HCT116 (cell line): ENCODE results near the gene USP28. TPM values are rescaled to one million over a fixed set of nuclear protein-coding genes. Genes with fewer than 3 reads are reported as not detected.

Source experiments
- ATAC-seq: fragments of 200-7000 bp; cut with Tn5 transposase; 2 replicates; pipeline ENCODE4 v1.9.1; 2020; ENCODE audit warnings: mild to moderate bottlenecking, moderate library complexity
- BruUV-seq: library from RNA; stranded (reverse); fragments of 400-500 nt; replicated peaks from 2 replicates; lab custom pipeline; 2021; lab: Mats Ljungman, UMichigan
- CTCF ChIA-PET: fragments of 300-600 bp; sonication (Branson Sonifier 250); formaldehyde crosslinking; loops from one replicate; lab custom pipeline; 2021; ENCODE audit warnings: antibody characterized with exemption; lab: Charles Lee
- POLR2A ChIA-PET: fragments of 300-600, 350-600 bp; sonication (Branson Sonifier 250); formaldehyde crosslinking; loops from one replicate; lab custom pipeline; 2021; ENCODE audit warnings: antibody characterized with exemption; lab: Charles Lee
- RAD21 ChIA-PET, 2 experiments: fragments of 300-600 bp; sonication (Branson Sonifier 250); formaldehyde crosslinking; loops; one replicate each; lab custom pipeline; 2023; ENCODE audit warnings: low total read pairs in 2 of 2; ENCODE audit not compliant: uncharacterized antibody in 2 of 2, unreplicated experiment in 2 of 2, low non-redundant PET in 1 of 2; lab: Charles Lee
- DNase-seq: peaks from one replicate; pipeline ENCODE4 v3.0.0-alpha.2; 2010; ENCODE audit warnings: low read depth, low spot score
- H2AFZ ChIP-seq: fragments of 200-600 bp; shearing (Covaris generic), sonication (generic); 2 replicates; pipeline ENCODE4 v1.6.1; 2017; ENCODE audit warnings: low read depth, mixed run types, mixed read lengths, antibody characterized with exemption, low read length; ENCODE audit not compliant: poor library complexity, severe bottlenecking
- H3K27ac ChIP-seq: 2 replicates; pipeline ENCODE4 v1.5.1; 2012; ENCODE audit warnings: low read depth, low read length
- H3K27me3 ChIP-seq: fragments of 200-600 bp; sonication (generic); 2 replicates; pipeline ENCODE4 v1.6.1; 2016; ENCODE audit warnings: mixed run types, low read length, mixed read lengths; ENCODE audit not compliant: insufficient read depth
- H3K36me3 ChIP-seq, 2 experiments: fragments of 200-500 bp in 1 of 2; fragments of 200-600 bp in 1 of 2; sonication (Bioruptor generic) in 1 of 2; sonication (generic) in 1 of 2; 2 replicates each; pipeline versions ENCODE4 v1.5.1 to v1.6.1; 2014 to 2016; ENCODE audit warnings: low read length in 2 of 2, inconsistent platforms in 1 of 2, mixed read lengths in 1 of 2, mixed run types in 1 of 2; ENCODE audit not compliant: insufficient read depth in 2 of 2, control insufficient read depth in 1 of 2
- H3K4me1 ChIP-seq, 2 experiments: fragments of 200-600 bp in 1 of 2; sonication (generic) in 1 of 2; 2 replicates each; pipeline versions ENCODE4 v1.5.1 to v1.6.1; 2012 to 2017; ENCODE audit warnings: low read length in 2 of 2, inconsistent platforms in 1 of 2, mild to moderate bottlenecking in 1 of 2, mixed read lengths in 1 of 2, mixed run types in 1 of 2, moderate library complexity in 1 of 2; ENCODE audit not compliant: insufficient read depth in 2 of 2, control insufficient read depth in 1 of 2
- H3K4me2 ChIP-seq: fragments of 200-600 bp; sonication (generic); 2 replicates; pipeline ENCODE4 v1.6.1; 2017; ENCODE audit warnings: mixed run types, low read length, mixed read lengths
- H3K4me3 ChIP-seq, 2 experiments: fragments of 200-600 bp in 1 of 2; sonication (generic) in 1 of 2; replicated peaks in 1 of 2; 2 replicates each; pipeline ENCODE4 v1.5.1; 2011 to 2016; ENCODE audit warnings: low read length in 2 of 2, control low read depth in 1 of 2, low read depth in 1 of 2, mild to moderate bottlenecking in 1 of 2, mixed read lengths in 1 of 2, mixed run types in 1 of 2
- H3K79me2 ChIP-seq: fragments of 200-600 bp; sonication (generic); 2 replicates; pipeline ENCODE4 v1.6.1; 2017; ENCODE audit warnings: mild to moderate bottlenecking, mixed run types, low read length, moderate library complexity, mixed read lengths; ENCODE audit not compliant: insufficient read depth
- H3K9ac ChIP-seq: fragments of 200-600 bp; sonication (generic); 2 replicates; pipeline ENCODE4 v1.6.1; 2016; ENCODE audit warnings: low read length, mixed read lengths
- H3K9me2 ChIP-seq: fragments of 200-600 bp; sonication (generic), shearing (Covaris generic); 2 replicates; pipeline ENCODE4 v1.6.1; 2017; ENCODE audit warnings: mixed run types, mild to moderate bottlenecking, moderate library complexity; ENCODE audit not compliant: insufficient read depth
- H3K9me3 ChIP-seq, 2 experiments: fragments of 200-500 bp in 1 of 2; fragments of 200-600 bp in 1 of 2; sonication (Bioruptor generic) in 1 of 2; sonication (generic) in 1 of 2; 2 replicates each; pipeline ENCODE4 v1.6.1; 2014 to 2017; ENCODE audit warnings: low read length in 2 of 2, mixed read lengths in 2 of 2, inconsistent platforms in 1 of 2, low read depth in 1 of 2, mild to moderate bottlenecking in 1 of 2, mixed run types in 1 of 2, moderate library complexity in 1 of 2; ENCODE audit not compliant: control insufficient read depth in 1 of 2, insufficient read depth in 1 of 2
- H4K20me1 ChIP-seq: fragments of 200-600 bp; sonication (generic), shearing (Covaris generic); 2 replicates; pipeline ENCODE4 v1.6.1; 2017; ENCODE audit warnings: mixed run types, mild to moderate bottlenecking, moderate library complexity; ENCODE audit not compliant: insufficient read depth
- CBX3 ChIP-seq: IDR thresholded peaks from 2 replicates; pipeline ENCODE4 v1.6.1; 2012; ENCODE audit warnings: low read depth
- CTCF ChIP-seq, 3 experiments: fragments of 200-600 bp in 1 of 3; sonication (generic) in 1 of 3; IDR thresholded peaks in 2 of 3; conservative IDR thresholded peaks in 1 of 3; 2 replicates each; pipeline ENCODE4 v1.5.1; 2012 to 2017; ENCODE audit warnings: low read depth in 2 of 3, low read length in 2 of 3, antibody characterized with exemption in 1 of 3, borderline replicate concordance in 1 of 3, control low read depth in 1 of 3, mild to moderate bottlenecking in 1 of 3, mixed read lengths in 1 of 3, mixed run types in 1 of 3, moderate library complexity in 1 of 3; ENCODE audit not compliant: insufficient read depth in 1 of 3
- ELF1 ChIP-seq: IDR thresholded peaks from 2 replicates; pipeline ENCODE4 v1.6.1; 2012; ENCODE audit warnings: low read depth, borderline replicate concordance
- EZH2 ChIP-seq: fragments of 200-600 bp; sonication (generic); IDR thresholded peaks from 2 replicates; pipeline ENCODE4 v1.6.1; 2017; ENCODE audit warnings: antibody characterized with exemption, mixed run types
- EZH2phosphoT487 ChIP-seq: fragments of 200-600 bp; IDR thresholded peaks from 2 replicates; pipeline ENCODE4 v1.6.1; 2018; ENCODE audit warnings: antibody characterized with exemption, borderline replicate concordance
- JUND ChIP-seq: IDR thresholded peaks from 2 replicates; pipeline ENCODE4 v1.6.1; 2012
- POLR2A ChIP-seq: IDR thresholded peaks from 2 replicates; pipeline ENCODE4 v1.7.0; 2011; ENCODE audit warnings: borderline replicate concordance; ENCODE audit not compliant: insufficient read depth, insufficient read length; ENCODE audit errors: extremely low read depth
- POLR2AphosphoS5 ChIP-seq: IDR thresholded peaks from 2 replicates; pipeline ENCODE4 v1.6.1; 2011; ENCODE audit warnings: mild to moderate bottlenecking, low read depth, low read length, moderate library complexity
- REST ChIP-seq: IDR thresholded peaks from 2 replicates; pipeline ENCODE4 v1.6.1; 2012; ENCODE audit warnings: low read depth
- SP1 ChIP-seq: IDR thresholded peaks from 2 replicates; pipeline ENCODE4 v1.6.1; 2012; ENCODE audit warnings: low read depth
- SRF ChIP-seq: IDR thresholded peaks from 2 replicates; pipeline ENCODE4 v1.6.1; 2012; ENCODE audit warnings: low read depth
- YY1 ChIP-seq: IDR thresholded peaks from 2 replicates; pipeline ENCODE4 v1.6.1; 2011; ENCODE audit warnings: low read length, low read depth, moderate library complexity, mild to moderate bottlenecking; ENCODE audit not compliant: insufficient replicate concordance; ENCODE audit errors: extremely low read depth
- ZFX ChIP-seq: fragments of 450-650 bp; IDR thresholded peaks from 2 replicates; pipeline ENCODE4 v1.6.1; 2017
- ZNF274 ChIP-seq: fragments of 200-500 bp; sonication (Bioruptor generic); IDR thresholded peaks from 2 replicates; pipeline ENCODE4 v1.6.1; 2014; ENCODE audit warnings: mild to moderate bottlenecking, low read depth, low read length, inconsistent platforms
- intact Hi-C: fragments of 100-400 bp; cut with micrococcal nuclease; formaldehyde crosslinking; loops from 2 replicates; pipeline ENCODE4 v1.10.0; 2022
- total RNA-seq: library from RNA; stranded (reverse); gene quantifications from one replicate; pipeline ENCODE4 v1.2.1, GENCODE V29; 2021; ENCODE audit not compliant: unreplicated experiment
- TF ChIP-seq, protein P1 (sequence below): IDR thresholded peaks from 2 replicates; pipeline ENCODE4 v1.6.1; 2011; ENCODE audit warnings: mild to moderate bottlenecking, low read length, moderate library complexity; ENCODE audit not compliant: insufficient replicate concordance; ENCODE audit errors: extremely low read depth

USP28 gene
- total RNA-seq, 1 experiment from 2014 or later: 23.5 TPM

DNA sequence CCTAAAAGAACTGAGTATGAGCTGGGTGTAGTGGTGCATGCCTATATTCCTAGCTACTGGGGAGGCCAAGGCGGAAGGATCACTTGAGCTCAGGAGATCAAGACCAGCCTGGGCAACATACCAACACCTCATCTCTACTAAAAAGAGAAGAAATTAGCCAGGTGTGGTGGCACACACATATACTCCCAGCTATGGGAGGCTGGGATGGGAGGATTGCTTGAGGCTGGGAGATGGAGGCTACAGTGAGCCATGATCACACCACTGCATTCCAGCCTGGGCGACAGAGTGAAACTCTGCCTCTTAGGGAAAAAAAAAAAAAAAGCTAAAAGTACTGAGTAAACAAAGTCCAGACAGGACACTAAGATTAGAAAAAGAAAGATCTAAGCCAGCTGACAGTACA, 25.8 kb upstream of the USP28 start:
- intact Hi-C loops: loop anchor here (10.0 kb wide), 1 partner anchor 264 kb away; no protein-coding TSS in a partner anchor
- Histone ChIP-seq H3K9ac (no peak overlapping the region), H3K27ac (no peak overlapping the region), H2AFZ (no peak overlapping the region), H3K4me3 (no peak overlapping the region), H4K20me1 (no peaks in the 10 kb centered on the region), H3K27me3 (0 out of 2 replicates have a peak, but pooled peaks cover 5% of the 10 kb centered on the region), H3K9me3 (no peaks in the 10 kb centered on the region), H3K79me2 (no peaks in the 10 kb centered on the region), H3K36me3 (no peaks in the 10 kb centered on the region), H3K4me2 (no peak overlapping the region), H3K4me1 (no peaks in the 10 kb centered on the region), H3K9me2 (no peaks in the 10 kb centered on the region)
- no TSS peak for BruUV-seq
- TF ChIP-seq YY1 (no peak), SRF (no peak), SP1 (no peak), REST (no peak), EZH2phosphoT487 (no peak), POLR2AphosphoS5 (no peak), CBX3 (no peak), CTCF (IDR thresholded peaks at IDR 0.05 in 2 of 3, conservative IDR thresholded peaks at IDR 0.05 in 1 of 3; ENCODE audit: borderline replicate concordance in 1 of 3, insufficient read depth in 1 of 3, low read depth in 2 of 3, low read length in 2 of 3) (no peak), JUND (no peak), EZH2 (no peak), ZNF274 (no peak), ZFX (no peak), POLR2A (no peak), ELF1 (no peak)
- TF ChIP-seq, protein P1, sequence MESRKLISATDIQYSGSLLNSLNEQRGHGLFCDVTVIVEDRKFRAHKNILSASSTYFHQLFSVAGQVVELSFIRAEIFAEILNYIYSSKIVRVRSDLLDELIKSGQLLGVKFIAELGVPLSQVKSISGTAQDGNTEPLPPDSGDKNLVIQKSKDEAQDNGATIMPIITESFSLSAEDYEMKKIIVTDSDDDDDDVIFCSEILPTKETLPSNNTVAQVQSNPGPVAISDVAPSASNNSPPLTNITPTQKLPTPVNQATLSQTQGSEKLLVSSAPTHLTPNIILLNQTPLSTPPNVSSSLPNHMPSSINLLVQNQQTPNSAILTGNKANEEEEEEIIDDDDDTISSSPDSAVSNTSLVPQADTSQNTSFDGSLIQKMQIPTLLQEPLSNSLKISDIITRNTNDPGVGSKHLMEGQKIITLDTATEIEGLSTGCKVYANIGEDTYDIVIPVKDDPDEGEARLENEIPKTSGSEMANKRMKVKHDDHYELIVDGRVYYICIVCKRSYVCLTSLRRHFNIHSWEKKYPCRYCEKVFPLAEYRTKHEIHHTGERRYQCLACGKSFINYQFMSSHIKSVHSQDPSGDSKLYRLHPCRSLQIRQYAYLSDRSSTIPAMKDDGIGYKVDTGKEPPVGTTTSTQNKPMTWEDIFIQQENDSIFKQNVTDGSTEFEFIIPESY: no peak
- ChIA-PET RAD21 (no interaction called here), POLR2A (no interaction called here), CTCF (no interaction called here)
- ATAC-seq: no peak
- DNase-seq: no peak
